IMR-90 (cell line): ENCODE measurements around the gene TAF7L.

ENCODE experiments used
- BHLHE40 ChIP-seq: fragments of 150-350 bp; IDR thresholded peaks from 2 replicates; pipeline ENCODE4 v1.6.1; 2016; ENCODE audit warnings: mild to moderate bottlenecking, low read depth, low read length
- CEBPB ChIP-seq: IDR thresholded peaks from 2 replicates; pipeline ENCODE4 v1.6.1; 2012; ENCODE audit warnings: low read depth, low read length, improper control_type of control experiment
- CTCF ChIP-seq: conservative IDR thresholded peaks from 2 replicates; pipeline ENCODE4 v1.5.1; 2012; ENCODE audit warnings: mild to moderate bottlenecking, low read depth, low read length, improper control_type of control experiment
- ELK1 ChIP-seq: fragments of 150-350 bp; IDR thresholded peaks from 2 replicates; pipeline ENCODE4 v1.6.1; 2016; ENCODE audit warnings: low read depth, mild to moderate bottlenecking, low read length, moderate library complexity, borderline replicate concordance
- MXI1 ChIP-seq: IDR thresholded peaks from 2 replicates; pipeline ENCODE4 v1.6.1; 2012; ENCODE audit warnings: low read depth, mild to moderate bottlenecking, low read length, moderate library complexity, borderline replicate concordance
- POLR2A ChIP-seq: IDR thresholded peaks from 2 replicates; pipeline ENCODE4 v1.6.1; 2012; ENCODE audit warnings: mild to moderate bottlenecking, low read depth, low read length
- TF ChIP-seq, protein P1 (sequence below): fragments of 150-350 bp; IDR thresholded peaks from 2 replicates; pipeline ENCODE4 v1.6.1; 2017; ENCODE audit warnings: mild to moderate bottlenecking, antibody characterized with exemption, low read length, low read depth

GRCh38 chrX:101223226-101223625 is 67.9 kb downstream of the TAF7L start:
- TF ChIP-seq CTCF (no peak), MXI1 (no peak), BHLHE40 (no peak), POLR2A (no peak), ELK1 (no peak), CEBPB (no peak)
- TF ChIP-seq, protein P1, sequence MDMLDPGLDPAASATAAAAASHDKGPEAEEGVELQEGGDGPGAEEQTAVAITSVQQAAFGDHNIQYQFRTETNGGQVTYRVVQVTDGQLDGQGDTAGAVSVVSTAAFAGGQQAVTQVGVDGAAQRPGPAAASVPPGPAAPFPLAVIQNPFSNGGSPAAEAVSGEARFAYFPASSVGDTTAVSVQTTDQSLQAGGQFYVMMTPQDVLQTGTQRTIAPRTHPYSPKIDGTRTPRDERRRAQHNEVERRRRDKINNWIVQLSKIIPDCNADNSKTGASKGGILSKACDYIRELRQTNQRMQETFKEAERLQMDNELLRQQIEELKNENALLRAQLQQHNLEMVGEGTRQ = no peak
